ENCODE measurements around the gene SETD2. TPM values are rescaled to one million over a fixed set of nuclear protein-coding genes. Genes with fewer than 3 reads are reported as not detected.

SETD2 gene
- total RNA-seq, 1 donor from 2014 or later: 19.7 TPM

DNA sequence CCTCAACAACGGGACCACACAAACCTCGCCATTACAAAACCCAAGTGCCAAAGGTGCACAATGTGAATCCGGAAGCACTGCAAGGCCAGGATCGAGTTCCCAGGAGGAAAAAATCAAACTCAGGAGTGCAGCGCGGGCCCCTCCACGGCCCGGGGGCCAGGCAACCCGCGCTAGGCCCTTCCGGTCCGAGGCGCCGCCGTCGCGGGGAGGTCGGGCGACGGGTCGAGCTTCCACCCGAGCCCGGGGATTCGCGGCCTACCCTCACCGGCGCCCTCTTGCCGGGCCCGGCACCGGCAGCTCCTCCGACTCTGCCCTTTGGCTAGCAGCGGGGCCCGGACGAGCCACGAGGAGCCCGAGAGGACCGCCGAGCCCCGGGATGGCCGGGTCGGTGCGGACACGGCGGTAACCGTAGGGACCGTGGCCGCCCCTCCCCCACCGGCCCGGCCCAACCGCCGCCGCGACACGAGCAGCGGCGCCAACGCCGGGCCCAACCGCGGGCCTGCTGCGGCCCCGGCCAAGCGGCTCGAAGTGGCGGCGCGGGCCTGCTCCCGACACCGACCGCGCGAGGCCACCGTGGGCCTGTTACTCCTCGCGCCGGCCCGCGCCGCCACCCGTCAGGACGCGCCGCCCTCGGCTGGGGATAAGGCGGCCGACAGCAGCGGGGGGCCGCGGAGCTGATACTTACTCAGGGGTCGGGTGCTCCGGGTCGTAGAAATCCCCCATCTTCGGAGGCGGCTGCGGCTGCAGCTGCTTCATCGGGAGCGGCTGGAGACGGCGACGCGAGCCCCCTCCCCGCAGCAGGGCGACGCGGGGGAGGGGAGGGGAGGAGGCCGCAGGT is 525 bp downstream of the SETD2 start:
- Histone ChIP-seq H3K4me3 (ENCODE audit: low read depth, low read length) (peak overlapping the region; percentile 96), H3K27me3 (ENCODE audit: control insufficient read depth, insufficient read depth, low read length) (no peaks in the 10 kb centered on the region), H3K36me3 (ENCODE audit: control insufficient read depth, insufficient read depth, low read length) (no peaks in the 10 kb centered on the region)
- FAIRE-seq (no peak), DNase-seq (ENCODE audit: low read depth) (no peak)
- TF ChIP-seq, protein P1, sequence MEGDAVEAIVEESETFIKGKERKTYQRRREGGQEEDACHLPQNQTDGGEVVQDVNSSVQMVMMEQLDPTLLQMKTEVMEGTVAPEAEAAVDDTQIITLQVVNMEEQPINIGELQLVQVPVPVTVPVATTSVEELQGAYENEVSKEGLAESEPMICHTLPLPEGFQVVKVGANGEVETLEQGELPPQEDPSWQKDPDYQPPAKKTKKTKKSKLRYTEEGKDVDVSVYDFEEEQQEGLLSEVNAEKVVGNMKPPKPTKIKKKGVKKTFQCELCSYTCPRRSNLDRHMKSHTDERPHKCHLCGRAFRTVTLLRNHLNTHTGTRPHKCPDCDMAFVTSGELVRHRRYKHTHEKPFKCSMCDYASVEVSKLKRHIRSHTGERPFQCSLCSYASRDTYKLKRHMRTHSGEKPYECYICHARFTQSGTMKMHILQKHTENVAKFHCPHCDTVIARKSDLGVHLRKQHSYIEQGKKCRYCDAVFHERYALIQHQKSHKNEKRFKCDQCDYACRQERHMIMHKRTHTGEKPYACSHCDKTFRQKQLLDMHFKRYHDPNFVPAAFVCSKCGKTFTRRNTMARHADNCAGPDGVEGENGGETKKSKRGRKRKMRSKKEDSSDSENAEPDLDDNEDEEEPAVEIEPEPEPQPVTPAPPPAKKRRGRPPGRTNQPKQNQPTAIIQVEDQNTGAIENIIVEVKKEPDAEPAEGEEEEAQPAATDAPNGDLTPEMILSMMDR (IDR thresholded peaks at IDR 0.05; ENCODE audit: insufficient read depth, low read length, severe bottlenecking): no peak

DNA sequence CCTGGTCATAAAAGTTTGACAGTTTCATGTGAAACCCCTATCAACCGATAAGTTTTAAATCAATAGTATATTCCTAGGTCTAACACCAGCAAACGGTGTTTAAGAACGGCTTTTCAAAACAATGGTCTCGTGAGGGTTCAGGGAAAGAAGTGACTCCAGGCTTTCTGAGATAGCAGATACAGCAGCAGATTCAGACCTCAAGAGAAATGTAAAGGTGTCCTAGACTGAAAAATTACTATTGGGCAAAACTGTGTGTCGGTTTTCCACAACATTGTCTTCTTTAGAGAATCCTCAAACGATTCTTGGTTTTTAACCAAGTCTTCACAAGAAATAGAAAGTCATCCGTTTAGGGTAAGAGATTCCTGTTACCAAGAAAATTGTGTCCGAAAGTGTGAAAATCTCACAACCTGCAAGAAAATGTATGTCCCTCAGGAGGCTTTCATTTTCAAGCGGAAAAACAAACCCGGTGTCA is 1.2 kb downstream of the SETD2 start:
- Histone ChIP-seq H3K36me3 (ENCODE audit: control insufficient read depth, insufficient read depth, low read length) (no peaks in the 10 kb centered on the region), H3K27me3 (ENCODE audit: control insufficient read depth, insufficient read depth, low read length) (no peaks in the 10 kb centered on the region), H3K4me3 (ENCODE audit: low read depth, low read length) (peak overlapping the region; percentile 96)
- FAIRE-seq (no peak), DNase-seq (ENCODE audit: low read depth) (peak; percentile 28)
- TF ChIP-seq, protein P1 (IDR thresholded peaks at IDR 0.05; ENCODE audit: insufficient read depth, low read length, severe bottlenecking): no peak

DNA sequence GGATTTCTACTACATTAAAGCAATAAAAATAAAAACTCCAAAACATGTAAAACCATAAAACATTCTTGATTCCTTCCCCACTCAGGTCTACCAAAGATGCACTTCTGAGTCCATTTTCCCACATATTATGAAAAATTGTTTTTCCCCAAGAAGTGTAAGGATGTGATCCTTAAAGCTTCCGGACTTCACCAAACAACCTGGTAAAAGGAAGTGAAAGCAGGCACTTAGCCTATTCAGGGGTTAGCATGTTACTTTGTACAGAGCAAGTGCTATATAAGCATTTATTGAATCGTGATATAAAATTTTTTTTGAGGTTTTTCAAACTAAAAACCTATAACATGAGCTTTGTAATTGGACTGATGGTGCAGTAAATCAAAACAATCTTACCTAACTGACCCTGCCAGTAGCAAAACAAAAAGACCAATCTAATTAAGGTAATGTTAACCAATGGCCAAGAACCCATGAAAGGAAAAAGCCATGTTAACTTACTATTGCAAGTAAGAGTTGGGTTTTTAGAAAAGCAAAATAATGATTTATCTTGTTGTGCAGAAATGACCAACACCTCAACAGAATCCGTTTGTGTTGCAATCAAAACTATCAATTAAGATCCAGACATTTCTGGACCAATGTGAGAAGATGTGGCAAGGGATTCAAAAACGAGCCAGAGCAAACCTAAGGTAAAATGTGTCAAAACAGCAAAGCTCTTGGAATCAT is 1.8 kb downstream of the SETD2 start:
- FAIRE-seq (no peak), DNase-seq (ENCODE audit: low read depth) (peak; percentile 8)
- H3K4me3 ChIP-seq (ENCODE audit: low read depth, low read length): peak overlapping the region; percentile 96
- TF ChIP-seq, protein P1 (IDR thresholded peaks at IDR 0.05; ENCODE audit: insufficient read depth, low read length, severe bottlenecking): no peak
- no peaks in the 10 kb centered on the region for H3K27me3 ChIP-seq (ENCODE audit: control insufficient read depth, insufficient read depth, low read length)
- H3K36me3 ChIP-seq (ENCODE audit: control insufficient read depth, insufficient read depth, low read length): no peaks in the 10 kb centered on the region

DNA sequence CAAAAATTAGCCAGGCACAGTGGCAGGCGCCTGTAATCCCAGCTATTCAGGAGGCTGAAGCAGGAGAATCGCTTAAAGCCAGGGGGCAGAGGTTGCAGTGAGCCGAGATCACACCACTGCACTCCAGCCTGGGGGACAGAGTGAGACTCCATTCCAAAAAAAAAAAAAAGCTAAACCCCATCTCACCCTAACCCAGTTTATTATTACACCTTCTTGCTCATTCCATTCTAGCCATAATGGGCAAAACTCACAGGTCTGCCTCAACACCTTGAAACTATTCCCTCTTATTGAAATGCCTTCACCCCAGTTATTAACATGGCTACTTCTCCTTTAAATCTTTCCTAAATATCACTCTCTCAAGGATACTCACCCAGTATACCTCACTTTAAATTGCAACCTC is 4.1 kb downstream of the SETD2 start:
- Histone ChIP-seq H3K4me3 (ENCODE audit: low read depth, low read length) (no peak overlapping the region), H3K36me3 (ENCODE audit: control insufficient read depth, insufficient read depth, low read length) (no peaks in the 10 kb centered on the region), H3K27me3 (ENCODE audit: control insufficient read depth, insufficient read depth, low read length) (no peaks in the 10 kb centered on the region)
- no peak for DNase-seq (ENCODE audit: low read depth)
- TF ChIP-seq, protein P1 (IDR thresholded peaks at IDR 0.05; ENCODE audit: insufficient read depth, low read length, severe bottlenecking): no peak
- FAIRE-seq: no peak

DNA sequence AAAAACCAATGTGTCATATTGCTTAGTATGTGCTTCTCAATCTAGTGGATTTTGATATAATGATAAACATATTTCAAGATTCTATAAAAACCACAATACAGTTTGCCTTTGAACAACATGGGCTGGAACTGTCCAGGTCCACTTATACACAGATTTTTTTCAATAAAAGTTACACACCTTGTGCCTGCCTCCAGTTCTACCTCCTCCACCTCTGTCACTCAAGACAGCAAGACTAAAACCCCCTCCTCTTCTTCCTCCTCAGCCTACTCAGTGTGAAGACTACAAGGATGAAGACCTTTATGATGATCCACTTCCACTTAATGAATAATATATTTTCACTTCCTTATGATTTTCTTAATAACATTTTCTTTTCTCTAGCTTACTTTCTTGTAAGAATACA is 5.7 kb downstream of the SETD2 start:
- DNase-seq (ENCODE audit: low read depth) (no peak), FAIRE-seq (no peak)
- no peaks in the 10 kb centered on the region for H3K27me3 ChIP-seq (ENCODE audit: control insufficient read depth, insufficient read depth, low read length)
- TF ChIP-seq, protein P1 (IDR thresholded peaks at IDR 0.05; ENCODE audit: insufficient read depth, low read length, severe bottlenecking): no peak
- no peak overlapping the region for H3K4me3 ChIP-seq (ENCODE audit: low read depth, low read length)
- H3K36me3 ChIP-seq (ENCODE audit: control insufficient read depth, insufficient read depth, low read length): no peaks in the 10 kb centered on the region
